GM23248 (cell line): ENCODE measurements around the gene TACSTD2. TPM values are rescaled to one million over a fixed set of nuclear protein-coding genes. Genes with fewer than 3 reads are reported as not detected.
"Not testable (repeated sequence)": the region's sequence is repeated elsewhere in the genome, so short reads cannot be mapped to it uniquely, and the experiment has no call there.

Experiments
- DNase-seq: peaks from one replicate; pipeline ENCODE4 v3.0.0-alpha.2; 2015
- H2AFZ ChIP-seq: fragments of 200-600 bp; sonication (generic); 2 replicates; pipeline ENCODE4 v1.6.1; 2016; ENCODE audit warnings: antibody characterized with exemption
- H3F3A ChIP-seq: fragments of 200-600 bp; sonication (generic); 2 replicates; pipeline ENCODE4 v1.6.1; 2016; ENCODE audit warnings: mild to moderate bottlenecking, antibody characterized with exemption, mixed run types; ENCODE audit not compliant: insufficient read depth
- H3K27ac ChIP-seq: fragments of 200-600 bp; sonication (generic); 2 replicates; pipeline ENCODE4 v1.5.1; 2016; ENCODE audit warnings: mild to moderate bottlenecking
- H3K27me3 ChIP-seq: fragments of 200-600 bp; sonication (generic); replicated peaks from 2 replicates; pipeline ENCODE4 v1.6.1; 2016; ENCODE audit warnings: mild to moderate bottlenecking; ENCODE audit not compliant: insufficient read depth
- H3K36me3 ChIP-seq: fragments of 200-600 bp; sonication (generic); 2 replicates; pipeline ENCODE4 v1.6.1; 2016; ENCODE audit warnings: low read depth, mild to moderate bottlenecking
- H3K4me1 ChIP-seq: fragments of 200-600 bp; sonication (generic); 2 replicates; pipeline ENCODE4 v1.6.1; 2016; ENCODE audit warnings: mild to moderate bottlenecking; ENCODE audit not compliant: insufficient read depth
- H3K4me2 ChIP-seq: fragments of 200-600 bp; sonication (generic); one replicate; pipeline ENCODE4 v1.6.1; 2016; ENCODE audit warnings: mild to moderate bottlenecking; ENCODE audit not compliant: unreplicated experiment
- H3K4me3 ChIP-seq: fragments of 200-600 bp; sonication (generic); 2 replicates; pipeline ENCODE4 v1.5.1; 2016; ENCODE audit warnings: mild to moderate bottlenecking
- H3K79me2 ChIP-seq: fragments of 200-600 bp; sonication (generic); 2 replicates; pipeline ENCODE4 v1.6.1; 2016; ENCODE audit warnings: mild to moderate bottlenecking; ENCODE audit not compliant: insufficient read depth
- H3K9ac ChIP-seq: fragments of 200-600 bp; sonication (generic); 2 replicates; pipeline ENCODE4 v1.6.1; 2016; ENCODE audit warnings: mild to moderate bottlenecking
- H3K9me2 ChIP-seq: fragments of 200-600 bp; sonication (generic); 2 replicates; pipeline ENCODE4 v1.6.1; 2016; ENCODE audit warnings: mixed run types, mild to moderate bottlenecking, moderate library complexity; ENCODE audit not compliant: insufficient read depth
- H3K9me3 ChIP-seq: fragments of 200-600 bp; sonication (generic); one replicate; pipeline ENCODE4 v1.6.1; 2017; ENCODE audit warnings: low read depth
- H4K20me1 ChIP-seq: fragments of 200-600 bp; sonication (generic); 2 replicates; pipeline ENCODE4 v1.6.0; 2016; ENCODE audit not compliant: insufficient read depth
- EZH2 ChIP-seq: fragments of 200-600 bp; sonication (generic); IDR thresholded peaks from 2 replicates; pipeline ENCODE4 v1.6.1; 2018; ENCODE audit warnings: antibody characterized with exemption, mild to moderate bottlenecking; ENCODE audit not compliant: insufficient read depth, poor library complexity, severe bottlenecking
- EZH2phosphoT487 ChIP-seq: fragments of 200-600 bp; sonication (generic); IDR thresholded peaks from 2 replicates; pipeline ENCODE4 v1.6.1; 2018; ENCODE audit warnings: antibody characterized with exemption, moderate library complexity, mild to moderate bottlenecking, low read depth; ENCODE audit not compliant: insufficient read depth
- WGBS, 2 experiments: methylation state at CpG; one replicate each; pipeline ENCODE4 v1.1.6; 2015 to 2017; ENCODE audit warnings: low lambda C conversion rate in 2 of 2, low coverage in 1 of 2; ENCODE audit errors: missing lambda C conversion rate in 2 of 2; 5-methylcytosine and 5-hydroxymethylcytosine counted together
- in situ Hi-C: fragments of 300-500 bp; cut with MboI; formaldehyde crosslinking; loops from 2 replicates; pipeline ENCODE4 v1.15.0; 2020
- polyA plus RNA-seq: library from polyadenylated mRNA; unstranded; fragments of >200 nt; fragmentation: Nextera tagmentation; extraction: Ambion mirVana; gene quantifications from 2 replicates; pipeline ENCODE4 v1.2.1, GENCODE V29; 2016
- total RNA-seq: library from RNA; depleted of rRNA; stranded (reverse); fragments of >200 nt; shearing (Covaris generic); gene quantifications from 2 replicates; pipeline ENCODE4 v1.2.3, GENCODE V29; 2014

Gene TACSTD2
- total and polyA plus RNA-seq, 2 experiments from 2014 or later = 1.5 to 1.8 TPM

DNA sequence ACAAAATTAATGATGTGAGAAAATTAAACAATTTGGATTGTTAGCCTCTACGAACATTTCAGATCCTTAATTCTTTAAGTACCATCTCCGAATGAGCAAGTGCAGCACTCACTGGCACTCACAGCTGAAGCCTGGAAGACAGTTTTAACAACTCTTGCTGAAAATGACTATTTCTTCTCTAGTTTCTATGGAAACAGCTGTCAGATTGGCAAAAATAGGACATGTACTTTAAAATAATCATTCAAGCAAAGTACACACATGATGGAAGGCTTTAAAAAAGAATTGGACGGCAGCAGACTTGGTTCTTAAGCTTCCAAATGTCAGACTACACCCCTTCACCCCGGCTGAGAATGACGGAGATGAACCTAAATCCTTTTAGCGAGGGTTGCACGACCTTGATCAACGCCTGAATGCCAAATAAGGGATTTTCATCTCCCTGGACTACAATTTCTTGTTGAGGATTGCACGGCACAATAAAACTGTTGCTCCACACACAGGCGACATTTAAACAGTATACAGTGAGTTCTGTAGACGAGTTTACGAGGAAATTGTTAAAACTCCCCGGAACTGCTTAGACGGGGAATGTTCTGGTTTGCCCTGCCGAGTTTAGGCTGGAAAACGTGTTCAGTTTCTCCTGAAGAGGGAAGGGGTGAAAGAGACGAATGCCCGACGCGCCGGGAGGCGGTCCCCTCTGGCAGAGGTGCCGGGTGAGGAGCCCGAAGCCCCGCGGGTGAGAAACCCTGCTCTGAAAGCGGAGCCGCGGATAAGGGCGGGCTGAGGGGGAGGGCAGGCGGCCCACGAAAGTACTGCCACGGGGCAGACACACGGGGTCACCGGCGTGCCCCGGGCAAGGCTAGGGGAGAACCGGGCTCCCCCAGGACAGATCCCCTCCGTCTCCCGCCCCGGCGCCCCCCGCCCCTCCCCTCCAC lies 31.2 kb downstream of the TACSTD2 start:
- Histone ChIP-seq H3K27me3 (no peaks in the 10 kb centered on the region), H4K20me1 (no peaks in the 10 kb centered on the region), H3K4me2 (peak overlapping the region; percentile 88), H3F3A (peaks cover 9% of the 10 kb centered on the region; the same call in 1 of the 2 replicates), H3K9ac (peak overlapping the region; percentile 95), H3K9me2 (no peaks in the 10 kb centered on the region), H3K79me2 (peaks cover 4% of the 10 kb centered on the region; the same call in 1 of the 2 replicates), H3K4me3 (peak overlapping the region; percentile 82), H3K4me1 (peaks cover 12% of the 10 kb centered on the region), H2AFZ (peak overlapping the region; percentile 87), H3K36me3 (no peaks in the 10 kb centered on the region), H3K27ac (peak overlapping the region; percentile 98), H3K9me3 (no peaks in the 10 kb centered on the region)
- WGBS, 2 experiments = 1 to 2% methylated on average over 35 to 41 of the region's 43 CpGs
- TF ChIP-seq EZH2 (no peak), EZH2phosphoT487 (no peak)
- peak; percentile 89 for DNase-seq
- in situ Hi-C loops = no loop called here

DNA sequence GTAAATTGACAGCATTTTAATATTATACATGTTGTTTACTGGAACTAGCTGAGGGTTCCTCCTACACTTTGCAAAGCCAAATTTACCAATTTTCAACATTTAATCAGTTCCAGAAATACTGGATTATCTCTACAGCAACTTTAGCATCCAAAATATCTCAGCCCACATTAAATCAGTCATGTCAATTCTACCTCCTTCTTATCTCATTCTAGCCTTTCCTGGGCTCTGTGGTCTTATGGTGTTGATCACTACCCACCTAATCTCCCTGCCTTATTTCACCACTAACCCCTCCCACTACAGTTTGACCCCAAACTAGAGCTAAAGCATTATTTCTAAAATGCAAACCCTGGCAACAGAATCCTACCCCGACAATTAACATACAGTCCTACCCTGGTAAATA lies 33.8 kb downstream of the TACSTD2 start:
- Histone ChIP-seq H3K79me2 (peaks cover 4% of the 10 kb centered on the region; the same call in 1 of the 2 replicates), H3F3A (peaks cover 9% of the 10 kb centered on the region; the same call in 1 of the 2 replicates), H4K20me1 (no peaks in the 10 kb centered on the region), H3K4me2 (no peak overlapping the region), H3K4me1 (peaks cover 12% of the 10 kb centered on the region), H3K27me3 (no peaks in the 10 kb centered on the region), H3K27ac (no peak overlapping the region), H2AFZ (no peak overlapping the region), H3K36me3 (no peaks in the 10 kb centered on the region), H3K9me3 (no peaks in the 10 kb centered on the region), H3K4me3 (no peak overlapping the region), H3K9ac (no peak overlapping the region), H3K9me2 (no peaks in the 10 kb centered on the region)
- DNase-seq = no peak
- in situ Hi-C loops = no loop called here
- WGBS, 2 experiments = 89 to 96% methylated on average over 1 of the region's 1 CpG
- no peak for TF ChIP-seq EZH2phosphoT487

DNA sequence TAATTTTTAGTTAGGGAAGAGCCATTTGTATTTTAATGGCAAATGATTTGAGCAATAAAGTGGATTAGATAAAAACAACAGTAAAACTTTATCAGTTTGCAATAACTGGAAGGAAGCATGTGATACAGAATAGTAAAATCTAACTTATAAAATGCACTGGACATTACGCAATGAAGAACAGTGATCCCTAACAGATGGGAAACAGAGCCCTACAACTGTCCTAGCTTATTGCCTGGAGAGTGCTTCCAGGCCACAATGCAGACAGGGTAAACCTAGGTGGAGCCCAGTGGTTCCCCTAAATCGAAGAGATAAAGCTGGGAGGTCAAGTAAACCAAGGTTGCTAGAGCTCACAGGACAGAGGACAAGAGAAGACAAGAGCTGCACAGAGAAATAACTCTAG lies 37.5 kb downstream of the TACSTD2 start:
- no peak for DNase-seq
- no peak overlapping the region for H3K4me3 ChIP-seq
- no peak for TF ChIP-seq EZH2phosphoT487
- no peak for TF ChIP-seq EZH2
- H3K79me2 ChIP-seq = peaks cover 4% of the 10 kb centered on the region; the same call in 1 of the 2 replicates
- no peaks in the 10 kb centered on the region for H3K9me2 ChIP-seq
- H4K20me1 ChIP-seq = no peaks in the 10 kb centered on the region
- H3K4me2 ChIP-seq = no peak overlapping the region
- WGBS, 2 experiments = 84 to 88% methylated on average over 2 of the region's 2 CpGs
- H2AFZ ChIP-seq = no peak overlapping the region
- H3K9ac ChIP-seq = no peak overlapping the region
- in situ Hi-C loops = no loop called here
- no peaks in the 10 kb centered on the region for H3K9me3 ChIP-seq
- no peaks in the 10 kb centered on the region for H3K36me3 ChIP-seq
- H3K27ac ChIP-seq = no peak overlapping the region
- H3K27me3 ChIP-seq = no peaks in the 10 kb centered on the region
- no peaks in the 10 kb centered on the region for H3F3A ChIP-seq
- H3K4me1 ChIP-seq = no peaks in the 10 kb centered on the region

DNA sequence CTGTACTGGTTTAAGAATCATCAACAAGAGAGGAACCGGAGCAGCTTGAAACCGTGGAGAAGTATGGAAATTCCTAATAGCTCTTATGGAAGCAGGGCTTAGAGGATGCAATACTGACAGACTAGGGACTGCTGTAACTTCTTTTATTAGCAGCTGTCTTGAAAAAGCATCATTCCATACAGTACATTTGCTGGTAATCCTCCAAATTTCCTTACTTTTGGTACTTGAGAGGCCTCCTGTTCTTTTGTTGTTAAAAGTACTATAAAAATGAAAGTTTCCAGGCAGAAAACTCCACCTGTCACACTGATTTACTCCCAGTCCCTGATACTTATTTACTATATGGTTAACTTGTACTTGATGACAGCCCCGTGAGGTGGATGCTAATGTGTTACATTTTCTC lies 38.2 kb downstream of the TACSTD2 start:
- Histone ChIP-seq H3K9ac (no peak overlapping the region), H3F3A (no peaks in the 10 kb centered on the region), H3K4me3 (no peak overlapping the region), H4K20me1 (no peaks in the 10 kb centered on the region), H3K27ac (no peak overlapping the region), H2AFZ (no peak overlapping the region), H3K36me3 (no peaks in the 10 kb centered on the region), H3K27me3 (no peaks in the 10 kb centered on the region), H3K4me1 (no peaks in the 10 kb centered on the region), H3K79me2 (no peaks in the 10 kb centered on the region), H3K9me2 (no peaks in the 10 kb centered on the region), H3K9me3 (no peaks in the 10 kb centered on the region), H3K4me2 (no peak overlapping the region)
- TF ChIP-seq EZH2 (no peak), EZH2phosphoT487 (no peak)
- no peak for DNase-seq
- 76% methylated on average over 3 of the region's 3 CpGs for WGBS, 2 experiments
- in situ Hi-C loops = no loop called here

DNA sequence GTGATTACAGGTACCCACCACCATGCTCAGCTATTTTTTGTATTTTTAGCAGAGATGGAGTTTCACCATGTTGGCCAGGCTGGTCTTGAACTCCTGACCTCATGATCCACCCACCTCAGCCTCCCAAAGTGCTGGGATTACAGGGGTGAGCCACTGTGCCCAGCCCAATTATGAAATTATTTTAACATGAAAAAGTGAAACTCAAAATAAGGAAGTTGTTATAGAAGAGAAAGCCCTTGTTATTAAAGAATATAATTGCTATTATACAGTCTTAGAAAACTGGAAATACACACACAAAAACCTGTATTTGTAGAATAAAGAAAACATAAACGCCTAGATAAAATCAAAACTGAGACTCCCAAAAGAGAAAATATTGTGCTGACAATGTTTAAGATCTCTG lies 45.2 kb downstream of the TACSTD2 start:
- H3K27ac ChIP-seq, in situ Hi-C loops, H4K20me1 ChIP-seq, H3K4me3 ChIP-seq, H3K9me2 ChIP-seq, H3K27me3 ChIP-seq, H3K36me3 ChIP-seq, H3F3A ChIP-seq, H3K9ac ChIP-seq, DNase-seq, H3K79me2 ChIP-seq, H3K9me3 ChIP-seq, H2AFZ ChIP-seq, H3K4me2 ChIP-seq: not testable (repeated sequence)
- peaks cover 12% of the 10 kb centered on the region for H3K4me1 ChIP-seq
- whole genome bisulfite sequencing, 2 experiments = 89 to 93% methylated on average over 1 of the region's 1 CpG
